Dermis blood vessel endothelial cell (primary cell): ENCODE data around the gene ZFAND2A. TPM values are rescaled to one million over a fixed set of nuclear protein-coding genes. Genes with fewer than 3 reads are reported as not detected.
"Not testable (repeated sequence)": the region's sequence is repeated elsewhere in the genome, so short reads cannot be mapped to it uniquely, and the experiment has no call there.

Experiments
- DNase-seq: peaks from one replicate; pipeline ENCODE4 v3.0.0; 2010
- total RNA-seq: library from RNA; depleted of rRNA; stranded (reverse); fragments of >200 nt; gene quantifications from 2 replicates; pipeline ENCODE4 v1.2.3, GENCODE V29; 2014

ZFAND2A gene
- total RNA-seq, 1 donor from 2014 or later: 27.7 TPM

DNA sequence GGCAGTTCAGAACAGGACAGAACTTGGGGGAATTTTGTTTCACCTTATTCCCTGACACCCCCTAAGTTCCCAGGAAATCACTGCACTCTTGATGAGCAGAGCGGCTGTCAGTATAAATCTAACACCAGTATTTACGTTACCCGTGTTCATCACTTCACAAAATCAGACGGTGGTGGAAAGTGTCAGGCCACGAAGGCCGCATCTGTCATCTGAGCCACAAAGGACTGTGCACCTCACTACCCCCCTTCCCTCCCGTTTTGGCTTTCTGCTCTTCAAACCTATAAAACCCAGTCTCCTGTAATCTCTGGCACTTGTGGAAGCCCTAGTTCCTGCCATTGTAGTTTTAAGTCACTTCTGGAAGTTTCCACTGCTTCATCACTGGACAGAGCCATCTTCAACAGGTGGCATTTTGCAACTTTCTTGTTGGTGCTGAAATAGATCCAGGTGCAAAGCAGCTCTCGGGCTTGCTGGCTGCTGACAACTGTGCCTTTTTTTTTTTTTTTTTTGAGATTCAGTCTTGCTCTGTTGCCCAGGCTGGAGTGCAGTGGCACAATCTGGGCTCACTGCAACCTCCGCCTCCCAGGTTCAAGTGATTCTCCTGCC is 9.5 kb downstream of the ZFAND2A start:
- DNase-seq: no peak

DNA sequence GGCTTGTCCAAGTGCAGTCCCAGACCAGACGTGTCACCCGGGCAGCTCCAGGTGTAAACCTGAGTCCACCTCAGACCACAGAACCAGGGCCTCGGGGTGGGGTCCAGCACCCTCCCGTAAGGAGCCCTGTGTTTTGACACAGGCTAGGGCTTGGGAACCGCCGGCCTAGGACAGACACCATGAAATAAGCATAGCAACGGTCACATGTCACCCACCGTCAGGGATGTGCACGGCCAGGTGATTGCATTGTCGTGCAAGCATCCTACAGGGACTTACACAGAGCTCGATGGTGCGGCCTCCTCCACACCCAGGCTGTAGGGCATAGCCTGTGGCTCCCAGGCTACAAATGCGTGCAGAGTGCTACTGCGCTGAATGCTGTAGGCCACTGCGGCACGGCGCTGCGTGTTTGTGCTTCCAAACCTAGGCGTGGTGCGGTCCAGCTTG is 10.6 kb downstream of the ZFAND2A start:
- DNase-seq: no peak

DNA sequence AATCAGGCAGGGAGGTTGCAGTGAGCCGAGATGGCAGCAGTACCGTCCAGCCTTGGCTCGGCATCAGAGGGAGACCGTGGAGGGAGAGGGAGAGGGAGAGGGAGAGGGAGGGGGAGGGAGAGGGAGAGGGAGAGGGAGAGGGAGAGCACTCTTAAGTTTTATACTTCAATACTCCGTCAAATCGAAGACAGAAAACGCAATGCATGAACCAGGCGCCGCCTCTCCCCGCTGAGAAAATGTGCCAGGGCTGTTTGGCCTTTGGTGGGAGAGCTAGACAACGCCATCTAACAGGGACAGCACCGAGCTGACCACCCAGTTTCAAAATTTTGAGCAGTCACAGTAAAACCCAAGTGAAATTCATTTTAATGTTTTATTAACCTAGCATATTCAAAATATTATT is 12.1 kb downstream of the ZFAND2A start:
- not testable (repeated sequence) for DNase-seq

DNA sequence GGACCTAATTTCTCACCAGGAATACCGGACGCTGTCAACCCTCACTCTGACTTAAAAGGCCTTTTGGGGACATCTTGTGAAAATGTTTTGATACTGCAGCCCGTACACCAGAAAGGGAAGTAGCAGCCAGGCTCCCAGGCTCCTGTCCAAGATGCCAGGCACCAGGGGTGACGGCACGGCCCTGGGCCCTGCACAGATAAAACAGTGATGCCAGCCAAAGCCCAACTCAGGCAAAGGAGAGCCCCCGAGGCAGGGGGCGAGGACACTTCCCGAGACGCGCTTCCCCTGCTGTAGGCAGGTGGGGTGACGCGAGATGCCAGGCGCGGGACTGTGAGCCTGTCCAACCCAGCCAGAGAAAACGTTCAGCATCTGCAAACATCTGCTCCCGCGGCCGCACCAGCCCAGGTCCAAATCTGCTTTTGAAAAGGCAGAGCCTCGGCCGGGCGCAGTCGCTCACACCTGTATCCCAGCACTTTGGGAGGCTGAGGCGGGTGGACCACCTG is 15.7 kb downstream of the ZFAND2A start:
- peak; percentile 70 for DNase-seq

DNA sequence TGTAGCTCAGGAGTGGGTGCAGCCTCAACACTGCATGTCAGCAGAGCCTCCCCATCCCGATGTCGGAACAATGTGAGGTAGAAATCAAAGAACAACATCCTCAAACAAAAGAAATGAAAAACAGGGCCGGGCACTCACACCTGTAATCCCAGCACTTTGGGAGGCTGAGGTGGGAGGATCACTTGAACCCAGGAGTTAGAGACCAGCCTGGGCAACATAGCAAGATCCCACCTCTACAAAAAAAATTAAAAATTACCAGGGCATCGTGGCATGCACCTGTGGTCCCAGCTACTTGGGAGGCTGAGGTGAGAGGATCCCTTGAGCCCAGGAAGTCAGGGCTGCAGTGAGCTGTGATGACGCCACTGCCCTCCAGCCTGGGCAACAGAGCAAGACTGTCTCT is 17.0 kb downstream of the ZFAND2A start:
- DNase-seq: not testable (repeated sequence)

DNA sequence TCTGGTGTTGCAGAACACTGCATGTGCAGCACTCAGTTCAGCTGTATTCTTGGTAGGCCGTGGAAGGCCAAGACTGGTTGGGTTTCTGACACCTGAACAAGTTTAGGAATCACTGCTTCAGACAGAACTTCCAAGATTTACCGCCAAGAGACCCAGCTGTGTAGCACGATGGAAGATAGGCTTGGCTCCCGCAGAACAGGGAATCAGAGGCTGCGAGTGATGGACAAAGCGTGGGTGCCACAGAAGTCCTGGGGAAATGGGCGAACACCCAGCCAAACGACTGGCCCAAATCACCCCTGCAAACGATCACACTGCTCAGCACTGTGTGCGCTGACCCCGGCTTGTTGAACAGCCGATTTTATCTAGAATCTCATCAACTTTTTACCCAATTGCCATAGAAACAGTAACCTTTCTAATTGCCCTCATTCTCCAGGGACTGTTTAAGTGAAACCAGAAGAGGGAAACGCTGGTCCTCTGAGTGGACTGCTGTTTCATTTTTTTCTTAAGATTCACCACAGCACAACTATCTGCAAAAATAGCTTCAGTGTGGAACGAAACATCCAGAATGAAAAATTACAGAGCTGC is 17.9 kb downstream of the ZFAND2A start:
- no peak for DNase-seq

DNA sequence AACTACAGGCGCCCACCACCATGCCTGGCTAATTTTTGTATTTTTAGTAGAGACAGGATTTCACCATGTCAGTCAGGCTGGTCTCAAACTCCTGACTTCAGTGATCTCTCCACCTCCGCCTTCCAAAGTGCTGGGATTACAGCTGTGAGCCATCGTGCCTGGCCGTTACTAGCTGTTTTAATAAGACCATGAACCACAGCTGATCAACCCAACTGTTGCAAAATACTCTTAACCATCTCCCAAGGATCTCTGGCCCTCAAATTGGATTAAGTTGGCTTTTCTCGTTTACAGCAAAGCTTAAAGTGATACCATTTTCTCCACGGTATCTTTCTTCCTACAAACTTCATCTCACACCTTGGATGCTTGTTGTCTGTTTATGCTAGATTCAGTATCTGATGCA is 18.3 kb downstream of the ZFAND2A start:
- DNase-seq: no peak

DNA sequence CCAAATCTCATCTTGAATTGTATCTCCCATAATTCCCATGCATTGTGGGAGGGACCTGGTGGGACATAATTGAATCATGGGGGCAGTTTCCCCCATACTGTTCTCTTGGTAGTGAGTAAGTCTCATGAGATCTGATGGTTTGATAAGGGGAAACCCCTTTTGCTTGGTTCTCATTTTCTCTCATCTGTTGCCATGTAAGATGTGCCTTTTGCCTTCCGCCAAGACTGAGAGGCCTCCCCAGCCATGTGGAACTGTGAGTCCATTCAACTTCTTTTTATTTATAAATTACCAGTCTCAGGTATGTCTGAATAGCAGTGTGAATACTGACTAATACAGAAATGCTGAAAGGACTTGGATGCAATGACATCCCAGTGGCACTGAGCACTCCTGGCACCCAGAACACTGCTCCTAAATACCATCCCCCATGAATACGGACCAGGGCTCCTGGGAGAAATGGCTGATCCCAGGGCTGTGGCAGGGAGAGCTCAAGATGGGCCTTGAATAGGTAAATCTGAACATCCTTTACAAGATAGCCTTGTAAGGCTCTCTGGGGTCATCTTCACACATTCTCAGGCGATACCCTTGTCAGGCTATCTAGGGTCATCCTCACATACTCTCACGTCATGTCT is 19.4 kb downstream of the ZFAND2A start:
- no peak for DNase-seq

DNA sequence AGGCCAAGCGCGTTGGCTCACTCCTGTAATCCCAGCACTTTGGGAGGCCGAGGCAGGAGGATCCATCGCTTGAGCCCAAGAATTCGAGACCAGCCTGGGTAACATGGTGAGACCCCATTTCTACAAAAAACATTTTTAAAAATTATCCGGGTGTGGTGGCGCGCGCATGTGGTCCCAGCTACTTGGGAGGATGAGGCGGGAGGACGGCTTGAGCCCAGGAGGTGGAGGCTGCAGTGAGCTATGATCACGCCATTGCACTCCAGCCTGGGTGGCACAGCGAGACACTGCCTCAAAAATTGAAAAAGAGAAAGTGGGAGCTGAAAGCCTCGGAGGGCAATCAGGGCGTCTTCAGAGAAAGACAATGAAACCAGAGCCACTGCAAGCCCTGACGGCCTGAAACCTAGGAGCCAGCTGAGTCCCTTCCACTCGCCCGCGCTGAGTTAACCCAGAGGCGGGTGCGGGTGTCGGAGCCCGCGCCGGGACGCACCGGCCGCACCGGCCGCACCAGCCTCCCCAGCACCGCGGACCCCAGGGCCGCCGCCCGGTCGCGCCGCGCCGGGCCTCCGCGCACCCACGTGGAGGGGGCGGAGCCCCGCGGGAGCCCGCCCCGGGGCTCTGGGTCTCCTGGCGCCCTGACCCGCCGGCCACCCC is 22.4 kb downstream of the ZFAND2A start:
- no peak for DNase-seq

DNA sequence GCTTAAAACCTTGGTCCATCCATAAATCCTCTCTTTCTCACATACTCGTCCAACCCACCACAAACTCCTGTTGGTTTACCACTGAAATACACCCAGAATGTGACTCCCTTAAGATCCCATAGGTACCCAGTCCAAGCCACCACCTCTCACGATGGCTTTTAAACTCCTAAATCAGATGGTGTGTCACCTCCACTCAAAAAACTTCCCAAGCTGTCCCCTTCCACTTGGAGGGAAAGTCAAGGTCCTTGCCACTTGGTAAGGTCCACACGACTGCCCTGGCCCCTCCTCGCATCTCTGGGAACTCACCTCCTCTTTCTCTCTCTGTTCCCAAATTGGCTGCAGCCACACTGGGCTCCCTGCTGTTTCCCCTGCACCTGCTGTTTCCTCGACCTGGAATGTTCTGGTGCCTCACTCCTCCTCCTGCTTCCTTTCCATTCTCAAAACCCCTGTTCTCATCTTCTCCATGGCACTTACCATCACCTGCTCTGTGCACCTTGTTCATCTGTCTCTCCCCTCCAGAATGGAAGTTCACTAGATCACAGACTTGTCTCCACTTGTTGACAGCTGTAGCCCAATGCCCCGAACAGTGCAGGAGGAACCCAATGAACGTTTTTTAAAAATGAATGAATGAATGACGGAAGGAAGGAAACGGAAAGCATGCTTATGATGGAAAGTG is 23.0 kb downstream of the ZFAND2A start:
- DNase-seq: no peak

DNA sequence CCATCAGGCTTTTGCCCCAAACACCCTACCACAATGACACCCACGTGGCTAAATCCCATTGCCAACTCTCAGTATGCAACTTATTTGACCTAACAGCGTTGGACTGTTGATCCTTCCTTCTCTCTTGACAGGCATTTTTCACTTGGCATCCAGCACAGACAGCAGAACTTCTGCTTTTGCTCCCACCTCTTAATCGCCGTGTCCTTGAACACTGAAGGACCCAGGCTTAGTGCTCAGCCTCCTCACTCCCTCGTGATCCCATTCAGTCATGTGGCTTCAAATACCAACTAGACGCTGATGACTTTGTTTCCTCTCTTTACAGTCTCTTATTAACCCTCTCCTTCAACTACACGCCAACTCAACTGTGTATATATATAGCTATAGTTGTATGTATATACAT is 25.0 kb downstream of the ZFAND2A start:
- DNase-seq: no peak

DNA sequence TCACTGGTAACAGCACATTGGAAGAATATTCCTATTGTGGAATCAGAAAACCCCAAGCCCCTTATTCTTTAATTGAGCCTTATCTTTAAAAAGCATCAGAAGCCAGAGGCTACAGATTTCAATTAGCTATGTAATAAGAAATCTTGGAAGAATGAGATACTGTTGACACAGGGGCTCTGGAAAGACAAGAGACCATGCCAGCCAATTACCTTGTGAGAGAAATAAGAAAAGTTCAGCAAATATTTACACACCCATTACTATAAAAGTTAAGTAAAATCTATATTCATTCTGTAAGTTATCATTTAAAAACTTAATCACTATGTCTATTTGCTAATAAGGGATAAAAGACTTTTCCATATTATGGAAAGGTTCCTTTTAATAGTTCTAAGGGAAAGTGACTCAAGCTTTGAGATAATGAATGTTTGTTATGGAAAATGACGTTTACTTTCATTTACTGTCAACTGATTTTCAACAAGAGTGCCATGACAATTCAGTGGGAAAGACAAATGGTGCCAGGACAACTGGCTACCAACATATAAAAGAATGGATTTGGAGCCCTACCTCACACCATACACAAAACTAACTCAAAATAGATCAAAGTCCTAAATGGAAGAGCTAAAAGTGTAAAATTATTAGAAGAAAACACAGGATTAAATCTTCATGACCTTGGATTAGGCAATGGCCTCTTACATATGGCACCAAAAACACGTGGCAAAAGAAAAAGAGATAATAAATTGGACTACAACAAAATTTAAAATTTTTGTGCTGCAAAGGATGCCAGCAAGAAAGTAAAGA is 28.3 kb downstream of the ZFAND2A start:
- no peak for DNase-seq

DNA sequence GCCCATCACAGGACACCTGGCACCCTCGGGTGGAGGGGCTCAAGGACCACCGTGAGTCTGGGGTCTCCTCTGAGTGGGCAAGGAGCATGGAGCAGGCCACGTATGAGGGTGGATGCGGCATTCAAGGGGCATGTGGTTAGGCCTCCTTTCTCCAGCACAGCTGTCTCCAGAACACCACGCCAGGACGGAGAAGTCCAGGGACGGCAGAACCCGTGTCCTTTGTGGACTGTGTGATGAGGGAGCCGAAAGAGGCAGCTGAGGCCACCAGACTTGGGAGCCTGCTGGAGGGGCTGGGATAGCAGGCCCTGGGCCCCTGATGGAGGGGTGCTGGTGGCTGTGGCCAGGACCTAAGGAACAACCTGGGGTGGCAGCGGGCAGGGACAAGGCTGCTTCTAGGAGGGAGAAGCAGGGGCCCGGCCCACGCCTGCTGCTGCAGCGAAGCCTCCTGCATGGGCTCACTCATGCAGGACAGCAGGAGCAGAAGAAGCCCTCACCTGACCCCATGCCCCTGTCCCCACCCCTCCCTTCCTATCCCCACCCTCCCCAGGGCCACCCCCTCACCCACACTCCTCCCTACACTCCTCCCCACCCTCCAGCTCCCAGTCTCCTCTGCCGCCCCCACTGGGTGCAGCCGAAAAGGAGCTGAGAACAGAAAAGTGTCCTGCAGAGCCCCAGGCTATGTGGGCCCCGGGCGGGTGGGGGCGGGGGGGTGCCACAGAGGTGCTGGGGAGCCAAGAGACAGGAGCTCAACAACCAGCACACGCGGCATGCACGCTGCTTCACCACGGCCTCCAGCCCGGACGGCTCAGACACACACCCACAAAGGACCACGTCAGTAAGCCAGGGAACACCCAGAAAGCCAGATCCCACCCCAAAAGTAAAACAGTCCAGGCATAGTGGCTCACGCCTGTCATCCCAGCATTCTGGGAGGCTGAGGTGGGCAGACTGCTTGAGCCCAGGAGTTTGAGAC is 29.7 kb downstream of the ZFAND2A start:
- no peak for DNase-seq

DNA sequence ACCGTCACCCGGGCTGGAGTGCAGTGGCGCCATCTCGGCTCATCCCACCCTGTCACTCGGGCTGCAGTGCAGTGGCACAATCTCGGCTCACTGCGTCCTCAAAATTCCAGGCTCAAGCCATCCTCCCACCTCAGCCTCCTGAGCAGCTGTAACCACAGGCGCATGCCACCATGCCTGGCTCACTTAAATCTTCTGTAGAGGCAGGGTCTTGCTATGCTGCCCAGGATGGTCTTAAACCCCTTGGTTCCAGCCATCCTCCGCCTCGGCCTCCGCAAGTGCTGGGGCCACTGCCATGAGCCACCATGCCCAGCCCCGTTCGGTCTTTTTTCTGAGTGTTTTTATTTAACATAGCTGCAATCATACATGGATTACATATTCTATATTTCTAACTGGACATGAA is 30.6 kb downstream of the ZFAND2A start:
- no peak for DNase-seq

DNA sequence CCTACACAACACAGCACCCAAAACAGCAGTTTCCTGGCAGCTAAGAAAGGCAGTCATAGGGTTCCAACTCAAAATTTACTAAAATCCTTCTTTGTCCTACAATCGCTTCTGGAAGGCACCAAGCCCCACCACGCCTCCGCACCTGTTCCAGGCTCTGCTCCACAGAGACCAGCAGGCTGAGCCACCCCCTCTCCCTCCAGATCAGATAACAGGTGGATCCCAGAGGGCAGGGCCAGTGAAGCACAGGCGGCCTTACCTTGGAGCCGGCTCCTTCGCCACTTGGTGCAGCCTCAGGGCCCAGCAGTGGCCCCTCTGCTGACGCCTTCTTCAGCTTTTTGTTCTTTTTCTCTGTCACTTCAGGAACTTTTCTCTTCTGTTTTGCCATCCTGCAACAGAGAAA is 33.0 kb downstream of the ZFAND2A start:
- DNase-seq: no peak

DNA sequence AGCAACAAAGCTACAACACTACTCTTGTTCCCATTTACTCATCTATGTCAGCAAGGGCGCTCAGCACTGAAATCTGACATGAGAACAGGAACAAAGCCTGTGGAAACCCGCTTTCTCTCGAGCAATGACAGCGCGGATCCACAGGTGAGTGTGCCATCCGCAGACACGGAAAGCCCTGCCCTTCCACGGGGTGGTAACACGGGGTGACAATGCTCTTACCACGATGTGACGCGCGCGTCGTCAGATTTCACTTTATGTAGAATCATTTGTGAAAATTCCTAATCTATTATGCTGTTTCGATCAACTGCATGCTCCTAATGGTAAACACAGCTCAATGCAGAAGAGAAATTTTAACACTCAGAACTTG is 34.4 kb downstream of the ZFAND2A start:
- no peak for DNase-seq

DNA sequence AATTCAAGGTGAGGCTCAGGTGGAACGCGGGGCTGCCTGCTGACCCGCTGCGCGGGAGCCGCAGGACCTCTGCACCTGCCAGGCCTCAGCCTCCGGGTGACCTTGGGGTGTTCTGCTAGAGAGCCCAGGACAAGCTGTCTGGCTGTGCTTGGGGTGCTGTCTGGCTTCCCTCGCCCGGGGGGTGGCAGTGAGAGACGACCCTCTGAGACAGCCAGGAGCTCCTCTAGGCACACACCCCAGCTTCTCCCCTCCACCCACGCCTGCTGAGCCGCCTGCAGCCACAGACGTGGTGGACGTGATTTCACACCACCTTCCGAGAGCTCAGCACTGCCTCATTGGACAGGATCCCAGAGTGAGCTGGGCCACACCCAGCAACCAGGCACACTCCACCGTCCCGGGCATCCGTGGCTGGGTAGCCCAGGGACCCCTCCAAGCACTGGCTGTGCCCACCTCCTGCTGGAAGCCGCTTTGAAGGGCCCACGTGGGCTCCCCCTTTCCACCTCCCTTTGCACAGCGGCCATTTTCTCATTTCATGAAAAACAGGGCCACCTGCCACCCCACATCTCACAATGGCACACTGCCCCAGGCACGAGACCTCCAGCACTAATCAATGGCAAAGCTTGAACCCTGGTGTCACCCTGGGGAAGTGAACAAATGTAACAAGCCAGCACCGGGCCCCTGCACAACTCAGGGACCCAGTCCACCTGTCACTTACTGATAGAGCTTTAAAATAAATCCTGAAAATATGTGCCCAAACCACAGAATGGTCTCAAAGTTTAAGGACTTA is 35.0 kb downstream of the ZFAND2A start:
- no peak for DNase-seq

DNA sequence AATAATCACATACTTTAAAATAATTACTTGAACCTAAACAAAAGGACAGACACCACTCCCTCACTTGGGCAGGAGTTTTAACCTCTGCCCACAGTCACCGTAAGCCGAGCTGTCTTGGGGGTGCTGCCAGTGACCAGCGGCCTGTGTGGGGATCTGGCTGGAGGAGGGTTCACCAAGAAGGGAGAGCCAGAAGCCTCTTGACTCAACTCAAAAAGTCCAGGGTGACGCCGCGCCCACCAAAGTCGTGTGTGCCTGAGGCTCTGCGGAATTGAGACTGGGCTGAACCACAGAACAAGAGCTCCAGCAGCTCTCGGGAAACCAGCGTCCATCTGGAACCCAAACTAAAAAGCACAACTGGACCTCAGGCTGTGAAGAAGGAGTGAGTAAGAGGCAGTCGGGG is 35.8 kb downstream of the ZFAND2A start:
- no peak for DNase-seq

DNA sequence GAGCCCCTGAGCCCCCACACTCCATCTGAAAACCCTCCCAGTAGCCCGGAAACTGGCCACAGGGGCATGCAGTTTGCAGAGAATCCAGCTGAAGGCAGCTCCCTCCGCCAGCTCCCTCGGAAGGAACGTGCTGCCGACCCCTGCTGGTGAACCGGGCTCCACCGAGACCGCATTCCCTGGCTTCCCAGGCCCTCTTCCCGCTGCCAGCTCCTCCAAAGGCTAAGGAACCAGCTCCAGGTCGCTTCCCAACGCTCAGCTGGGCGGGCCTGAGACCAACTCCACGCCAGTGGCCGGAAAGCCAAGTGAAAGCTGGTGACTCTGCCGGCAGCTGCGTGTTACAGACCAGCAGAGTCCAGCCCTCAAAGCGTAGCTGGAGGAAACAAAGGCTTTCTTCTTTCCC is 36.3 kb downstream of the ZFAND2A start:
- peak; percentile 93 for DNase-seq

DNA sequence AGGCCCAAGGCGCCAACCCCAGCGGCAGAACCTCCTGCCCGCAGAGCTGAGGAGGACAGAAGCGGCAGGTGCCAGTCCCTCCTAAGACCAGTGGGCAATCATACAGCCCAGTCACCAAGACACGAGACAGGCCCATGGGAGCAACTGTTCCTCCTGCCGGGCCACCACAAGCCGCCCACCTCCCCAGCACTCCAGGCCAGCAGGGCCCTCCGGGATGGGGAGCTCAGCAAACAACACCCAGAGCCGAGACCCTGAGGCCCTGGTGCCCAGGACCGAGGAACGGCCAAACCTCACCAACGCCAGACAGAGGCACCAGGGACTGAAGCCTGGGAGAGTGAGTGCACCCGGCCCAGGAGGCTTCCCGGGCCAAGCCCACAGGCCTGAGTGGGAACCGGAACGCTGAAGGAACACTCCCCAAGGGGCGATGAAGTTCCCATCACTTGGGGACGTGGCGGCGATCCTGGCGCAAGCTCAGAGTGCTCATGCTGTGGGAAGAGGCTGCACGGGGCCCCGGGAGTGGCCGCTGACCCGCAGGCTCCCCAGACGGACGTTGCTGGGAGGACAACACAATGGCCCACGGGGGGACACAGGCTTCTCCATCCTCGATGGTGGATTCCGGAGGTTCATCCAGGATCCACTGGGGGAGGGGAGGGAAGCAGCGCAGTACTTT is 37.0 kb downstream of the ZFAND2A start:
- no peak for DNase-seq
